Measurements from ENCODE around the gene P2RY10.
"Not testable (repeated sequence)": the region's sequence is repeated elsewhere in the genome, so short reads cannot be mapped to it uniquely, and the experiment has no call there.

The P2RY10 gene

GRCh38 chrX:78945186-78945912 lies at the start of gene P2RY10:
P2RY10 (plus strand) TSS chrX:78945391; CDS start chrX:78960521, 15,130 bp downstream.
- DNase-seq: no peak

- DNase-seq: no peak
These were observed 22.4 kb upstream of the P2RY10 start for GRCh38 chrX:78922754-78923153.

GRCh38 chrX:78923198-78924015 lies 21.8 kb upstream of the P2RY10 start:
- no peak for DNase-seq

- DNase-seq: peak; percentile 59
These were observed 13.4 kb upstream of the P2RY10 start for GRCh38 chrX:78931814-78932213.

- DNase-seq: no peak
These were observed 10.3 kb upstream of the P2RY10 start for GRCh38 chrX:78934866-78935265.

- no peak for DNase-seq
These were observed 840 bp upstream of the P2RY10 start for GRCh38 chrX:78944351-78944750.

- DNase-seq: no peak
These were observed 1.2 kb downstream of the P2RY10 start for GRCh38 chrX:78946178-78946931.

GRCh38 chrX:78950009-78950835 lies 5.0 kb downstream of the P2RY10 start:
- DNase-seq: no peak

GRCh38 chrX:78957049-78957767 lies 12.0 kb downstream of the P2RY10 start:
- no peak for DNase-seq

- DNase-seq: no peak
These were observed 12.6 kb downstream of the P2RY10 start for GRCh38 chrX:78957768-78958130.

GRCh38 chrX:78958419-78959116 lies 13.4 kb downstream of the P2RY10 start:
- no peak for DNase-seq

GRCh38 chrX:78960888-78961287 lies 15.7 kb downstream of the P2RY10 start:
- no peak for DNase-seq

- no peak for DNase-seq
These were observed 19.4 kb downstream of the P2RY10 start for GRCh38 chrX:78964598-78964997.

GRCh38 chrX:78979789-78980464 lies 34.7 kb downstream of the P2RY10 start:
- peak; percentile 24 for DNase-seq

- DNase-seq: no peak
These were observed 44.2 kb downstream of the P2RY10 start for GRCh38 chrX:78989349-78989748.

- DNase-seq: no peak
These were observed 52.8 kb downstream of the P2RY10 start for GRCh38 chrX:78997870-78998558.

- DNase-seq: not testable (repeated sequence)
These were observed 62.3 kb downstream of the P2RY10 start for GRCh38 chrX:79007540-79007939.
